ENCODE results near the gene BIRC3. TPM values are rescaled to one million over a fixed set of nuclear protein-coding genes. Genes with fewer than 3 reads are reported as not detected.

Gene BIRC3
- total RNA-seq, 1 donor from 2014 or later: 0.36 TPM

DNA sequence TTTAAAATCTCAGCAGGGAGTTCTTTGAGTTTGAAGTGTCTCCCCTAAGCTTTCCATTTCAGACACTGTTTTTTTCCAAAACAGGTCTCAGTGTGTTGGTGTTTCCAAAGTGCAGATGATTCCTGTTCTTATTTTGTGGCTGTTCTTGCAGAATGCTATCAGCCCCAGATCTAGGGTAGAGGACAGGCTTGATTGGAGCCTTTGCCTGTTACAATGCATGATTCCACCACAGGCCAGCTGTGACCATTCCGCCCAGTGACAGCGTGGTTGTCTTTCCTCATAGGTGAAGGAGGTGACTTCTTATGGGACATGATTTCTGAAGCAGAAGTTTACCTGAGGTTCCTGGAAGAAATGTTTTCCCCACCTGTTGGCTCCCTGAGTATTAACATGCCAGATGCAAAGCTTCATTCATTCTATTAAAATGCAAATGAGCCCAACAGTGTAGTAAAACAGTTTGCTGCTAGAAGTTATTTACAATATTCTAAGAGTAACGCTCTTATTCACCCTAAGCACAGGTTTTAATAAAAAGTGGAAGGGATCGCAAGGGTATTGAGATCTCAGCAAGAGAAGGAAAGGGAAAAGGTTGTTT, 36.9 kb upstream of the BIRC3 start:
- Mint-ChIP-seq H3K36me3 (ENCODE audit: insufficient read depth) (no peaks in the 10 kb centered on the region), H3K4me3 (ENCODE audit: low read depth) (peak overlapping the region; percentile 12), H3K9me3 (ENCODE audit: low read depth) (no peaks in the 10 kb centered on the region), H3K4me1 (ENCODE audit: low read depth) (peaks cover 35% of the 10 kb centered on the region), H3K27me3 (no peaks in the 10 kb centered on the region), H3K27ac (peak overlapping the region; percentile 92)
- TF ChIP-seq, protein P1, sequence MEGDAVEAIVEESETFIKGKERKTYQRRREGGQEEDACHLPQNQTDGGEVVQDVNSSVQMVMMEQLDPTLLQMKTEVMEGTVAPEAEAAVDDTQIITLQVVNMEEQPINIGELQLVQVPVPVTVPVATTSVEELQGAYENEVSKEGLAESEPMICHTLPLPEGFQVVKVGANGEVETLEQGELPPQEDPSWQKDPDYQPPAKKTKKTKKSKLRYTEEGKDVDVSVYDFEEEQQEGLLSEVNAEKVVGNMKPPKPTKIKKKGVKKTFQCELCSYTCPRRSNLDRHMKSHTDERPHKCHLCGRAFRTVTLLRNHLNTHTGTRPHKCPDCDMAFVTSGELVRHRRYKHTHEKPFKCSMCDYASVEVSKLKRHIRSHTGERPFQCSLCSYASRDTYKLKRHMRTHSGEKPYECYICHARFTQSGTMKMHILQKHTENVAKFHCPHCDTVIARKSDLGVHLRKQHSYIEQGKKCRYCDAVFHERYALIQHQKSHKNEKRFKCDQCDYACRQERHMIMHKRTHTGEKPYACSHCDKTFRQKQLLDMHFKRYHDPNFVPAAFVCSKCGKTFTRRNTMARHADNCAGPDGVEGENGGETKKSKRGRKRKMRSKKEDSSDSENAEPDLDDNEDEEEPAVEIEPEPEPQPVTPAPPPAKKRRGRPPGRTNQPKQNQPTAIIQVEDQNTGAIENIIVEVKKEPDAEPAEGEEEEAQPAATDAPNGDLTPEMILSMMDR (IDR thresholded peaks at IDR 0.05; ENCODE audit: unreplicated experiment): no peak
- no peak for DNase-seq (ENCODE audit: low spot score, unreplicated experiment)

DNA sequence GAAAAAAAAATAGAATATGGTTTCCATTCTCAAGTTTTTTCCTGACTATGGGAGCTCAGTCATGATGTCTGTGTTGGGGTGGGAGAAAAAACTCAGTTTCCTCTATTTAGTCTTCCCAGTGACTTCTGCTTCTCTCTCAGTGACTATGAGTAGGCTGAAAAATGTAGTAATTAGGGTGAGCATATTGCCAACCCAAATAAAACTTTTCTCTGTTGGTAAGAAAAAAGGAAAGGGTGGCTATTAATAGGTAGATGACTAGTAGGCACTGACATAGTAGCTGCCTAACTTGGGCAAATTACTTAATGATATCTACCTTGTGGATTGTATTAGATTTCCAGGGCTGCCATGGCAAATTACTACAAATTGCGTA, 34.2 kb upstream of the BIRC3 start:
- TF ChIP-seq, protein P1 (IDR thresholded peaks at IDR 0.05; ENCODE audit: unreplicated experiment): no peak
- no peak for DNase-seq (ENCODE audit: low spot score, unreplicated experiment)
- H3K36me3 Mint-ChIP-seq (ENCODE audit: insufficient read depth): peaks cover 2% of the 10 kb centered on the region
- no peak overlapping the region for H3K4me3 Mint-ChIP-seq (ENCODE audit: low read depth)
- no peaks in the 10 kb centered on the region for H3K27me3 Mint-ChIP-seq
- H3K4me1 Mint-ChIP-seq (ENCODE audit: low read depth): peaks cover 29% of the 10 kb centered on the region
- H3K9me3 Mint-ChIP-seq (ENCODE audit: low read depth): no peaks in the 10 kb centered on the region
- H3K27ac Mint-ChIP-seq: no peak overlapping the region

DNA sequence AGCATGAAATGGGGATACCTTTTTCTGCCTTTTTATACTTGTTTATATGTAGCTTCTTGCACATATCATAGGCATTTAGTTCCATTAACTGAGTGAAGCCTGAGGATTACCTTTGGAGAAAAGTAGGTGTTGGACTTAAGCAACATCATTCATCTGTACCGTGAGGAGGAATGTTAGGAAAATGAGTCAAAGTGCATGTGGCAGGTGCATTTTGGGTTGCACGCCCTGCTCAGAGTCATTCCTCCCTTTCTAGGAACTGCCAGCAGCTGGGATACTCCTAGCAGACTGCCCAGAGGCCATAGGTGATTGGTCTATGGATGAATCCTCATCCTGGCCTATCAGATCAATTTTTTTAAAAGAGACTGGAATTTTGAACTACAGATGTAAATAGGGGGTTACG, 33.3 kb upstream of the BIRC3 start:
- Mint-ChIP-seq H3K9me3 (ENCODE audit: low read depth) (no peaks in the 10 kb centered on the region), H3K4me3 (ENCODE audit: low read depth) (no peak overlapping the region), H3K4me1 (ENCODE audit: low read depth) (peaks cover 29% of the 10 kb centered on the region), H3K27me3 (no peaks in the 10 kb centered on the region), H3K36me3 (ENCODE audit: insufficient read depth) (peaks cover 2% of the 10 kb centered on the region), H3K27ac (no peak overlapping the region)
- DNase-seq (ENCODE audit: low spot score, unreplicated experiment): no peak
- TF ChIP-seq, protein P1 (IDR thresholded peaks at IDR 0.05; ENCODE audit: unreplicated experiment): no peak

DNA sequence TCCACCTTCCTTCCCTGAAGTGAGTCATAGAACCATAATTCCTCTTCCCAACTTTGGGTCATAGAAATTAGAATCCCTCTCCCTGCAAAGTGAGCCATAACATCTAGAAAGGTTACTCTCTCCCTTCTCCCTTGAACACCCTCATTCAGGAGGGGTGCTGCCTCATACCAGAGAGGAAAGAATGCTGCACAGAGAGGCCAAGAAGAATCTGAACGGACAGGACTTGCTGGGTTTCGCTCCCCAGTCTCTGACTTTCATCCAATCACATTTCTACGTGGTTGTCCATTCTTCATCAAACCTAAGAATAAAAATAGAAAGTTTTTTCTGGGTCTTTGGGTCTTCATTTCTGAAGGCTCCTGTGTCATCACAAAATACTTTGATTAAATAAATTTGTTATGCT, 31.0 kb upstream of the BIRC3 start:
- no peak for DNase-seq (ENCODE audit: low spot score, unreplicated experiment)
- Mint-ChIP-seq H3K36me3 (ENCODE audit: insufficient read depth) (peaks cover 2% of the 10 kb centered on the region), H3K27me3 (no peaks in the 10 kb centered on the region), H3K27ac (no peak overlapping the region), H3K4me1 (ENCODE audit: low read depth) (peaks cover 16% of the 10 kb centered on the region), H3K4me3 (ENCODE audit: low read depth) (no peak overlapping the region), H3K9me3 (ENCODE audit: low read depth) (no peaks in the 10 kb centered on the region)
- TF ChIP-seq, protein P1 (IDR thresholded peaks at IDR 0.05; ENCODE audit: unreplicated experiment): no peak

DNA sequence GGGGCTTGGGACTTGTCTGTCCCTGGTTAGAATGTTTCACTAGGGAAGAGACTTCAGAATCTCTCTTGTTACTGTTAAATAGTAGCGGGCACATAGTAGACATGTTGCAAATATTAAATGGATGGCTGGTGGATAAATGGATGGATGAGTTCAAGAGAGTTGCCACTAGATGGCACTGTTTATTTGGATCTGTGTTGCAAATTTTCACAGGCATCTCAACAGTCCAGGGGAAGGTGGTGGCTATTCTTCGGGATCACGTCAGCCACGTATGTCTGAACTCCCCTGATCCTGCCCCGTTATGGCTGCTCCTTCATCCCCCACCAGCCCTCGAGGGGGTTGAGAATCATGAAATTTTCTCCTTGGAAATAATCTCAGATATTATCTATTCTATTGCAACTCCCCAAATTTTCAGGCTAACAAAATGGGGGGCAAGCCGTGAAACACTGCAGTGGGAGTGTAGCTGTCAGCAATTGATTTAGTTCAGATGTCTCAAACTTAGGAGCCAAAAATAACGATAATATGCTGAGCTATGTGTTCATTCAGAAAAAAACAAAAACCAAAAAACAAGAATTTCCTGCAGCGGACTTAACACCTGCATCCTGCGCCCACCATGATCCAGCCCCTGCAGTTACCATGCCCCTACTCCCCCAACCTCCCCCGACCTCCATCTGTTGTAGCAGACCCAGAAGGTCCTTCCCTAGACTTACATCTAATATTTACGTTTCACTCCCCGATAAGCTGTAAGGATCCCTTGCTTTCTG, 29.1 kb upstream of the BIRC3 start:
- no peaks in the 10 kb centered on the region for H3K9me3 Mint-ChIP-seq (ENCODE audit: low read depth)
- H3K4me1 Mint-ChIP-seq (ENCODE audit: low read depth): peaks cover 16% of the 10 kb centered on the region
- H3K27ac Mint-ChIP-seq: no peak overlapping the region
- no peaks in the 10 kb centered on the region for H3K27me3 Mint-ChIP-seq
- no peak for DNase-seq (ENCODE audit: low spot score, unreplicated experiment)
- peaks cover 2% of the 10 kb centered on the region for H3K36me3 Mint-ChIP-seq (ENCODE audit: insufficient read depth)
- H3K4me3 Mint-ChIP-seq (ENCODE audit: low read depth): no peak overlapping the region
- TF ChIP-seq, protein P1 (IDR thresholded peaks at IDR 0.05; ENCODE audit: unreplicated experiment): peak; percentile 79
